ENCODE data around the gene GOLGA7B.

Gene GOLGA7B

DNA sequence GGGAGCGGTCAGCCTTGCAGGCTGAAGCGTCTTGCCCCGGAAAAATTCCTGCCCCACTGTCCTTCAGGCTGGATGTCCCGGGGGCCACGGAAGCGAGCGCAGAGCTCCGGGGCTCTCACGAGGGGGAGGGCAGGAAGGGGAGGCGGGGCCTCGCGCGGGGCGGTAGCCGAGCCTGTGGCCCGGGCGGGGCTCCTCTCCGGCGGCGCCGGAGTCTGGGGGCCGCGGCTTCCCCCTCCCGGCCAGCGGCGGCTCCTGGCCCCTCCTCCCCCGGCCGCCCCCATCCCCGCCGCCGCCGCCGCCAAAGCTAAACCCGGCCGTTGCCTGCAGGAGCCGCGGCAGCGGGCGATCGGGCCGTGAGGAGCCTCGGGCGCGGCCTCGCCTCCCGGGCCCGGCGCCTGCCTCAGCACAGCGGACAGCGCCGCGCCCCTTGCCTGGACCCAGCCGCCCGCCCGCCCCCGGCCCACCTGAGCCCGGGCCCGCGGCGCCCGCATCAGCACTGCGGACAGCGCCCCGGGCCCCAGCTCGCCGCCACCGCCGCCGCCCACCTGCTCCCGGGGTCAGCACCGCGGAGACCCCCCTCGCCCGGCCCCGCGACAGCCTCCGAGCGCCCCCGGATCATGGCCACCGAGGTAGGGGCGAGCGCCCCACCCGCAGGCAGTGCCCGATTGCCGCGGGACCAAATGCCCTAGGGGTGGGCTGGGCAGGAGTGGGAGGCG lies at the start of gene GOLGA7B:
Gene GOLGA7B (plus strand): TSS at position 157 of the 716 bp plus-strand sequence. CDS start 461 bp downstream, at position 618.
- DNase-seq, result no peak

DNA sequence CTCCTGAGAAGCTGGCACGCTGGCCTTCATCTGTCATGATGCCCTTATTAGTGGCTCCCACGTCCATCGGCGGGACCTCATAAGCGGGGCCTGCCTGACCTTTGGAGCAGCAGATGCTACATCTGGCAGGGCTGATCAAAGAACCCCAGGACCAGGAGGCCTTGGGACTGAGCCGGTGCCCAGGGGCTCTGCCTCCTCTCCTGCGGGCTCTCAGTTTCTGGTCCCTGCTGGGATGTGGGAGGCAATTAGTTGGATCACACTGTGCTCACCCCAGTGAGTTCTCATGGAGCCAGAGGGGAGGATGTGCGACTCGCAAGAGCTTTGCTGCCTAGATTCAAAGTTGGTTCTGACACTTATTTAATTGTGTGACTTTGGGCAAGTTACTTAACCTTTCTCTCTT lies 49.2 kb upstream of the GOLGA7B start:
- no peak for DNase-seq

DNA sequence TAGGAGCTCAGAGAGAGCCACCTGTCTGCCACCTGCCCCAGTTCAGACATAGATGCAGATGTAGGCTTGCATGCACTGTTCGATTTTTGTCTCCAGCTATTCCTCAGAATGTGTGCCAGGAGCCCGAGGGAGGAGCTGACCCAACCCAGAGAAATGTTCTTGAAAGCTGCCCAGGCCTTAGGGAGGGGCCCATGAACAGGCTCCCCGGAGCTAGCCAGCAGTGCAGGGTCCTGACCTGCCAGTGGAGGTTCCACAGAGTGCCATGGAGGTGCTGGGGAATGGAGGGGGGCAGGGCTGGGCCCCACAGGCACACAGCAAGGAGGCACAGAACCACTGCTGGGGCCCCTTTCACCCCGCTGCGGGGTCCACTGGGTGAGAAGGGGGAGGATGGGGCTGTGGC lies 48.2 kb upstream of the GOLGA7B start:
- no peak for DNase-seq

DNA sequence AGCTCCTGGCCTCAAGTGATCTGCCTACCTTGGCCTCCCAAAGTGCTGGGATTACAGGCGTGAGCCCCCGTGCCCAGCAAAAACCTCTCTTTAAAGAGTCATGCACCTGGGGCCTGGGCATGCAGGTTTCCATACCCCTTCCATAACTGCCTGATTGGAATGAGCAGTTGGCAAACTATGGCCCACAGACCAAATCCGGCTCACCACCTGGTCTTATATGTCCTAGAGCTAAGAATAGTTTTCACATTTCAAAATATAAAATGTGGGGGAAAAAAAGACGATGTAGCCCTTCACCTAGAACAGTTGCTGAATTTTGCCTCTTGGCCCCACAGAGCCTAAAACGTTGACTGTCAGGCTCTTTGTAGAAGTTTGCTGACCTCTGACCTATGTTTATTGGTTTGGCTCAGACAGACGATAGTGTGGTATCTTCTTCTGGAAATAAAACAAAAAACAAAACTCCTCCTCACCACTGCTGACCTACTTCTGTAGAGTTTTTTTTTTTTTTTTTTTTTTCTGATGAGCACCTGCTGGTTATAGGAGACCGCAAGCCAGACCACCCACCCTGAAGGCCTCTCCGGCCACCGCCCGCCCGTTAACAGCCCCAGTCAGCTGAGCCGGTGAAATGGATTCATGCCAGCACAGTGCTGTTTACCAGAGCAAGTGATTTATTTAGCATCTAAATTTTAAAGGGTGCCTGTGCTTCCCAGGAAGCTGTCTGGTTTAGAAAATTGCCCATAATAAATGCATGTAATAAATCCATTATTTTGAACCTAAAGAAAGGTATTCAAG lies 44.4 kb upstream of the GOLGA7B start:
- DNase-seq, result no peak

DNA sequence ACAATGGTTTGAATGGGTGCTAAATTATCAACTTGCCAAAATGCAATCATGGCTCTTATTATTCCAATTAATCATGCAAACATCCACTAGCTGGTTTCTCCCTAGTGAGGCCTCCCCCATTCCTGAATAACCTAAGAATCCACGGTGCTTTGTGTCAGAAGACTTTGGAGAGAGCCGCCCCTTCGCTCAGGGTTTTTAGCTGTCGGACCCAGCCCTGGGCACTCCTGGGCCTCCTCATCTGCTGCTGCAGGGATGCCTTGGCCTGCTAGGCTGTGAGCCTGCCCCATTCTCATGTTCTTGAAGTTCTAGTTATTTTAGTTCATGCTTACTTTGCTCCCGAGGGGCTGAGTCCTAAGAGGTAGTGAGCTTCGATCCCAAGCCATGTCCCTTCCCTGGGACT lies 43.7 kb upstream of the GOLGA7B start:
- no peak for DNase-seq

DNA sequence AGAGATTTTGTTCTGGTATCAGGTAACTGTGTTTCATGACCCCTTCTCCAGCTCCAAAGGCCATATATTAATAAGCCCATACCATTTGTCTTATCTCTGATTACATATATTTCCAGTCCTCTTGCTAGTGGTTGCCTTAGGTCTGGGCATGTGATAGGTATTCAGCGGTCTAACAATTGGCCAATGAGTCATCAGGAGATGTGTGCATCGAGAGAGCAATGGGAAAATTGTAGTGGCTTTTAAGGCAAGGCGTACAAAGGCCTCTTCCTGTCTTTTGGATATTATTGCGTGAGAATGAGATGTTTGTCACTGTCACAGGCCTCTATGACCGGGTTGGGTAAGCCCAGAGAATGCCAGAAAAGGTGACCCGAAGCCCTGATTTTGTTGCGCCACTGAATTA lies 39.2 kb upstream of the GOLGA7B start:
- DNase-seq, result no peak

DNA sequence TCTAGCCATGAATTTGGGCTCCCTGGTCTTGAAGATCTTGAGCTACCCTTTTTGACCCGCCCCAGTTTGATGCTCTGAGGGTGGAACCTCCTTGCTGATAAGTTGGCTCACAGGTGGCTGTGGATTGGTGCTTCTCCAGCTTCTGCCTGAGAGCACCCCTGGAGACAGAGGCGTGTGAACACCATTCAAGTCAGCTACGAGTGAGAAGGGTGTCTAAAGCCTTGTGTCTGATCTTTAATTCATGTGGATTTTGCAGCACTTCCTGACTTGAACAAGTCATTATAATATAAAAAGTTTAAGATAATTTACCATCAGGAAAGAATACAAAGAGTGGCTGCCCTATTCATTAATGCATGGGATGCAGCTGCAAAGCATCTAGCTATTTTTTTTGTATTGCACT lies 37.7 kb upstream of the GOLGA7B start:
- DNase-seq, result no peak

DNA sequence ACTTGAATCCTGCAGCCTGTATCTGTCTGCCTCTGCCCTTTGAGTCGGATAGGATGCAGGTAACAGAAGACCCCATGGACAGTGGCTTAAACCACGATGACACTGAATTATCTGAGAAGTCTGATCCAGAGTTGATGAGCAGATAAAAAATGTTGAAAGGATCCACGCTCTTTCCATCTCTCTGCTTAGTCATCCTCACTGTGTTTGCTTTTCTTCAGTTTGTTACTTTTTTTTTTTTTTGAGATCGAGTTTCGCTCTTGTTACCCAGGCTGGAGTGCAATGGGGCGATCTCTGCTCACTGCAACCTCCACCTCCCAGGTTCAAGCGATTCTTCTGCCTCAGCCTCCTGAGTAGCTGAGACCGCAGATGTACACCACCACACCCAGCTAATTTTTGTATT lies 36.9 kb upstream of the GOLGA7B start:
- no peak for DNase-seq

DNA sequence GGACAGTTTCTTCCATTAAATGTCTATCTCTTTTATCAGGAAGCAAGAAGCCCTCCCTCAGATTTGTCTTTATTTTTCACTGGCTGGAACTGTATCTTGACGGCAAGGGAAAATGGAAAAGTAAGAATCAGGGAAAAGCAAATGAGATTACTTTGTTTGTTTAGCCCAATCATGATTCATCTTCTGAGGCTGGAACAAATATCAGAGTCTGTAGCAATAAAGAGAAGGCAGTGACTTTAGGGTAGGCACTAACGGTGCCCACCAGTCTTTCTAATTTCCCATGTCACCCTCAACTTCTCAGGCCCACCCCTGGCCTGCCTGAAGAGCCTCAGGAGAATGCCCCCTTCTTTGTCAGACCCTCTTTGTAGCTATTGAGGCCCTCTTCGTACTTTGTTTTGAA lies 36.3 kb upstream of the GOLGA7B start:
- no peak for DNase-seq

DNA sequence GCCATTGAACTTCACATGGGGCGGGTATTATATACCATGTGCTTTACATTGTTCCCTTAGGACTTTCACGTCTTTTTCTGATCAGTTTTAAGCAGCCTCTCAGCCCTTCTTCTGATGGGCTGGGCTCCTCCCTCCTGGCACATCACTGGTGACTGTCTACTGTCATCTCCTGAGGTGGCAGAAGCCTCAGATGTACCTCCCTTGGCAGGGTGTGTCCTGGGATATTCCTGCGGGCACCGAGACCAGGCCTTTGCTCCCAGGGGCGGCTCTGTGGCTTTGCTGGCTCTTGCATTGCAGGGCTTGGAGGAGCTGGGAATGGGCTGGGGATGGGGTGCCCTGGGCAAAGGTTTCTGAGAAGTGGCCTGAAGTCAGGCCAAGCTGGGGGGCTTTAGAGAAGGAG lies 34.6 kb upstream of the GOLGA7B start:
- no peak for DNase-seq

DNA sequence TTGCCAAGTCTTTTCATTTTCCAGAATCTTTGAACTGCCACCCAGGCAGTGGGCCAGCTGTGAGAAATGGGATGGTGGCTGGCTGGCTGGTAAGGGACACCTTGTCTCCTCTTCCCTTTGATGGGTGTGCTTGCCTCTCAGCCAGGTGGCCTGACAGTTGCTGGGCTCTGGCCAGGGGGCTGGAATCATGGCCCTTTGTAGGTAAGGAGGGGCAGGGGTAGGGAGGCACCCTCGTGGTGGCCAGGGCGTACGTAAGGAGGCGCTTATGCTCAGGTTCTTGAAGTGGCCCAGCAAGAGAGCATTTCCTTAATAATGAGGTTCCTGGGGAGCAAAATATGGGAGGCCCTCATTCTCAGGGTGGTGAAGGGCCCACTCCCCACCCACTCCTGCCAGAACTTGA lies 33.0 kb upstream of the GOLGA7B start:
- no peak for DNase-seq

DNA sequence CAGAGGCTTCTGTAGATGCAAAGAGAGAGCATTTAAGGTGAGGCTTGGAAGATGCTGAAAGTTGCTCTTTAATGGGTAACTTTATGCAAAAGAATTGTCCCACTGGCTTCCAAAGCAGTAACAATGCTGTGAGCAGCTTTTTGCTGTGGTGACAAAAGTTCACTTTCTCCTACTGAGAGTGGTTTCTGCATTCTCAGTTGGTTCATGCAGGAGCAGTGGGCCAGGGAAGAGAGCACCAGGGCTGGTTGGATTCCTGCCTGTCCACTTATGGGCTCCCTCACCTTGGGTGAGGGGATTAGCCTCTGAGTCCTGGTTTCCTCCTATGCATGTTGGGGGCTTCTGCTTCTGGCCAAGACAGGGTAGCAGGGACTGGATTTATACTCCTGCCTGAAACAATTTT lies 31.1 kb upstream of the GOLGA7B start:
- DNase-seq, result no peak

DNA sequence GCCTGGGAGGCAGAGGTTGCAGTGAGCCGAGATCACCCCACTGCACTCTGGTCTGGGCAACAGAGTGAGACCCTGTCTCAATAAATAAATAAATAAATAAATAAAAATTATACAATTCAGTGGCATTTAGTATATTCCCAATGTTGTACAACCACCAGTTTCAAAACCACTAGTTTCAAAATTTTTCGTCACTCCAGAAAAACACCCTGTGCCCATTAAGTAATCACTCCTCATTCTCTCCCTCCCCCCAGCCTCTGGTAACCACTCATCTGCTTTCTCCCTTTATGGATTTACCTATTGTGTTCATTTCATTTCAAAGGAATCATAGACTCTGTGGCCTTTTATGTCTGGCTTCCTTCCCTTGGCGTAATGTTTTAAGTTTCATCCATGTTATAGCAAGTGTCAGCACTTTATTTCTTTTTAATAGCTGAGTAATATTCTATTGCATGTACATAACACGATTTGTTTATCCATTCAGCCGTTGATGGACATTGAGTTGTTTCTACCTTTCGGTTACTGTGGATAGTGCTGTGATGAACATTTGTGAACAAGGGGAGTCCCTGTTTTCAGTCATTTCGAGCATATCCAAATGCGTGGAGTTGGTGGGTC lies 29.4 kb upstream of the GOLGA7B start:
- DNase-seq, result no peak

DNA sequence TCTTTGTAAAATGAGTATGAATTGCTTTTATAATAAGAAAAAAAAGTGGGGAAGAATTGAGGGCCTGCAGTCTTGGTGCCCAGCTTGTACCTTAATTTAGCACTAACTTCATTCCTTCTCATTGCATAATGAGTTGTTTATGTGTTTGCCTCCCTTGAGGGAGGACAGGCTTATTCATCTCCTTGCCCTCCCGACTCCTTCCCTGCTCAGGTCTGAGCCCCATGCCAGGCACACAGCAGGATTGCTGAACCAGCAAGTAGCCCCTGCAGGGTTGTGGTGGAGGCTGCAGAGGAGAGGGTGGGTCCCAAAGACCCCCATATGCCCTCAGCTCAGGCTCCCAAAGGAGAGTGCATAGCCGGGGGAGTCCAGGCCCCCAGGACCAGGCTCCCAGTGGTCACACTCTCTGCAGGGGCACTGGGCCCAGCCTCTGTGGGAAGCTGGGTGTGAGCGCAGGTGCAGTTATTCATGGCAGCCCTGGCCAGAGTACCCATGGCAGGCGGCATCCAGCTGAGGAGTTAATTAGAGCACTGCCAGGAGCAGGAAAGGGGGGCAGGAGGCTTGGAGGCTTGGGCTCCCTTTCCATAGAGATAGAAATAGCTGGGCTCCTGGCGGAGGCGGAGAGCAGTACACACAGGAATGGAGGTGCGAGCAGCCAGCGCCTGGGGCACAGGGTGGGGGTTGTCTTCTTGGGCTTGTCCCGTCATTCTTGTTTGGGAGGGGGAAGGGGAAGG lies 28.2 kb upstream of the GOLGA7B start:
- DNase-seq, result no peak

DNA sequence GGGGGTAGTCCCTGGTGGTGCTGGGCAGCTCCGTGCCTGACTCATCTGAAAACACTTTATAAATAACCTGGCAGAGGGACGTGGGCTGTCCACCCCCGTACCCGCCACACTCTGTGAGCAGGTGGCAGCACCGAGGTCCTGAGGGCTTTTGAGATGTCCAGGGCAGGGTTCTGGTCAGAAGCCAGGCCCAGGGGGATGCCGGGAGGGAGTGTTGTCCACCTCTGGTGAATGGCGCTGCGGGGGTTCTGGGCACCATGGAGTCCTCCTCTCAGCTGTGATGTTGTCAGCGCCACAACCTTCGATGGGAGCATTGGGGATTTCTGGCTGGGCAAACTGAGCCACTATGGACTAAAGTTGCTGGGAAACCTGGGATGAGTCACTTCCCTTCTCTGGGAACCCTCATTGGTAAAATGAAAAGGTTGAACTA lies 27.4 kb upstream of the GOLGA7B start:
- no peak for DNase-seq

DNA sequence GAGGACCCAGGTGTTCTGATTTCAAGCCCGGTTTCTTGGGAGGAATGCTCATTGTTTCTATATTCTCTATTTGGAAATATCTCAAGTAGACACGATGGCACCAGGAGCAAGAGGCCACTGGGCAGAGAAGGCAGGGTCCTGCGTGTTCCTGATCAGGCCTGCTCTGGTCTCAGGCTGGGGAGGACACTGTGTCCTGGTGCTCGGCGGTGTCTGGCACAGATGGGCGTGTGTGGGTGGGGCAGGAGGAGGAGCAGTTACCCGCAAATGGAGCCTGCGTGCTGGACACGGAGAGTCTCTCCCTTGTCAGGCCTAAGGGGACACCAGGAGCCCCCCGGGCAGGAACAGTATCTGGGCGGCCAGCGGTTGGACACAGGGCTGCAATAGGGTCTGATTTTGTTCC lies 25.9 kb upstream of the GOLGA7B start:
- no peak for DNase-seq

DNA sequence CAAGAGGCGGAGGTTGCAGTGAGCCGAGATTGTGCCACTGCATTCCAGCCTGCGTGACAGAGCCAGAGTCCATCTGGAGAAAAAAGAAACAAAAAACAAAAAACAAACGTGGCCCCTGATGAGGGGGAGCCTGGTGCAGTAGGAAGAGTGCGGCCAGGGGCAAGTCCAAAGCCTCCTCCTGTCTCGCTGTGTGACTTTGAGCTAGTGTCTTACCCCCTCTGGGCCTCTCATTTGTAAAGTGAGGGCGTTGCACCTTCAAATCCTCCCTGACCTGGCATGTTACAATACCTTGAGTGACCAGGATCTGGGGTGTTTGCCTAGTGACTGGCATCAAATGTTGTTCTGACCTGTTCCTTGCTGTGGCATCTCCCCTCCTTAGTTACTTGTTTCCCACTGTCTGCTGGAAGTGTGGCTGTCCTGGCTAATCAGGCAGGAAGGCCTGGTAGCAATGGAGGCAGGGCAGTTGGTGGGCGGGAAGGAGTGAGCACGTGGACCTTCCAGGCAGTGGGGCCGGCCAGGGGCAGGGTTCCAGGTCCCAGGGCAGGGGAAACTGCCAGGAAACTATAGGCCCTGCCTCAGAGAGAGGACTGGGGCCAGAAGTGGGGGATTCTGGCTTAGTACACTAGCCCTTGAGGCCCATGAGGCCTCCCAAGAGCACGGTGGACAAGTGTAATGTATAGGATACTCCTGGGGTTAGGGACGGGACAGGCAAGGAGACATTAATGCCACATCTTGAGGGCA lies 24.5 kb upstream of the GOLGA7B start:
- DNase-seq, result no peak

DNA sequence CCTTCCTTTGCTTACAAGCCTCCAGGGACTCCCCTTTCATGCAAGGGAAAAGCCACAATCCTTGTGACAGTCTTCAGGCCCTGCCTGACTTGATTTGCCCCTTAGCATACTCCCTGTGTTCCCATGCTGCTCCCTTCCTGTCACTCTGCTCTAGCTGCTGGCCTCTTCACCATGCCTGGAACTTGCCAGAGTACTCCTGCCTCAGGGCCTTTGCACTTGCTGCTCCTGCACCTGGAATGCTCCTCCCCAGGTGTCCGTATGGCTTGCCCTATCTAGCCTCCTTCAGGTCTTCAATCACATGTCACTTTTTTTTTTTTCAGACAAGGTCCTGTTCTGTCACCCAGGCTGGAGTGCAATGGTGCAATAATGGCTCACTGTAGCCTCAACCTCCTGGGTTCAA lies 22.8 kb upstream of the GOLGA7B start:
- DNase-seq, result no peak

DNA sequence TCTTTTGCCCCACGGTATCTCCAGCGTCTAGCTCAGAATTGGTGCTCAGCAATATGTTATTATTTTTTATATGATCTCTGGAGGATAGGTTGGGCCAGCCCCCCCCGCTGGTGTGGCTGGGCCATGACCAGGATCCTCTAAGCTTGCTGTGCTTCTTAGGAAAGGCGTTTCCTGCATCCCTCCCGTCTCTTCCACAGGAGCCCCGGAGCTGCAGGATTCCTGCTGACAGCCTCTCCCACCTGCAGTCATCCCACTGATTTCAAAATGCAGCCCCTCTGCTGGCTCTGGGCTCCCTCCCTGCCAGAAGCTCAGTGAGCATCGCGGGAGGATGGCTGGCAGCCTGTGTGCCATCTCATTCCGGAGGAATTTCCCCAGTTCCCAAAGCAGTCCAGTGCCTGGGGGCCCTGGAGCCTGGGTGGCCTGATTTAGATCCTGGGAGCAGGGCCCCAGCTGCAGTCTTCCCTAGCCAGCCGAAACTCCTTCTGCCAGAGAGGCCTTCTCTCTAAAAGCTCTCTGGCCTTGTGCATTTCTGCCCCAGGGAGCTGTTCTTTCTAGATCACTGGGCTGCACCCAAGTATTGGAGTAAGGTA lies 21.8 kb upstream of the GOLGA7B start:
- no peak for DNase-seq

DNA sequence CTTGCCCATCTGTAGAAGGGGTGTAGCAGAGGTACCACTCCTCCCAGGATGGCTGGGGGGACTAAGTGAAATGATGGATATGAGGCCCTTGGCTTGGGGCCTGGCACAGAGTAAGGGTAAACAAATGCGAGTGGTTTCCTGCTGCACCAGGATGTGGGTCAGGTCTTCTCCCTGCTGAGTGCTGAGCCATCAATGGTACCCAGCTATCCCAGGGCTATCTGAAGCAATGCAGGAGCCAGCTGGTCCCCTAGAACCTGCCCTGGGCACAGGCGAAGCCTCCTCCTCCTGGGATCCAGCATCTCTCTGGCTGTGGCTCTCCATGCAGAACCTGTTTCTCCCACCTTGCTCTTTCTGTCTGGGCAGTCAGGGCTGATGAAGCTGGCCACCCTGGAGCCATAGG lies 20.9 kb upstream of the GOLGA7B start:
- no peak for DNase-seq

DNA sequence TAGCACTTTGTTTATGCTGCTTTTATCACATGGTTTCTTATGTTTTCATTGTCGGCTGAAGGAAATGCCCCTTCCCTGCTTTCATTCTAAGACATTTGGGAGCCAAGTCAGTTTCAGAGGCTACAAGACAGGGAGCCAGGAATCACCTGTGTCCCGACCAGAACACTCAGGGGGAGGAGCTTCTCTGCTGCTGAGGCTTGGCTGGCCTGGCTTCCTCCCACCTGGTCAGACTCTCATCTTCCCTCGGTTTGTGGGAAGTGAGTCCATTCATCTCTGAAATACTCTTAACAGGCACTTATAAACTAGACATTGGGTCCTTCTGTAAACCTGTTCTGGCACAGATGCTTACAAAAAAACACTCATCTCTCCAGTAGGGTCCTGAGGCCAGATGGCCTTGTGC lies 19.6 kb upstream of the GOLGA7B start:
- no peak for DNase-seq

DNA sequence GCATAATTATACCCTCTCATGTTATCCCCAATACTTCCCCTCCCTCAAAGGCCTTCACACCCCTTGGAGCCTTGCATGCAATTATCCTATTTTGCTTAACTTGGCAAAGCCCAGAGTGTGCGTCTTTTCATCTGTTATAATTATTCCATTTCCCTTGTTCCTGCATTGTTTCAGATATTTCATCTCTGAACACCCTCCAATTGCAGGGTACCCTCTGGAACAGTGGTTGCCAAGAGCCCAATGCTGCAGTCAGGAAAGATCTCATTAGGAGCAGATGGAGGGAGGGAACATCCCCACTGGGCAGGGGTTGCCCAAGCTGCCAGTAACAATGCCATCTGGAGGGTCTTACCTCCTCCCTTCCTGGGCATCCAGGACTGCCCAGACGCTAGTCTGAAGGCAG lies 18.4 kb upstream of the GOLGA7B start:
- DNase-seq, result no peak

All from GF-D8 (cell line).